ENCODE measurements around the gene SEMA6B.

- TF ChIP-seq TAF1 (IDR thresholded peaks at IDR 0.05; ENCODE audit: low read depth) (no peak), POLR2AphosphoS5 (IDR thresholded peaks at IDR 0.05) (no peak), CTCF (IDR thresholded peaks at IDR 0.05; ENCODE audit: poor library complexity, severe bottlenecking) (no peak), REST (IDR thresholded peaks at IDR 0.05; ENCODE audit: borderline replicate concordance) (no peak), EP300 (conservative IDR thresholded peaks at IDR 0.05; ENCODE audit: poor library complexity, severe bottlenecking) (no peak), EZH2 (IDR thresholded peaks at IDR 0.05; ENCODE audit: borderline replicate concordance, insufficient read depth, low read length, poor library complexity, severe bottlenecking) (no peak), SMC3 (conservative IDR thresholded peaks at IDR 0.05; ENCODE audit: poor library complexity) (no peak)
Measured at GRCh38 chr19:4501691-4502090, 57.8 kb downstream of the SEMA6B start.

All from neural cell (in vitro differentiated cells).